Kidney glomerular epithelial cell (primary cell): ENCODE data around the gene TATDN3.
"Not testable (repeated sequence)": the region's sequence is repeated elsewhere in the genome, so short reads cannot be mapped to it uniquely, and the experiment has no call there.

Experiments
- DNase-seq: peaks from one replicate; lab custom pipeline; 2025; lab: John Stamatoyannopoulos, UW

Gene TATDN3

GRCh38 chr1:212828395-212828794 lies 36.7 kb downstream of the TATDN3 start:
- no peak for DNase-seq

GRCh38 chr1:212833211-212834207 lies 41.8 kb downstream of the TATDN3 start:
- DNase-seq = peak; percentile 19

GRCh38 chr1:212838145-212838544 lies 46.5 kb downstream of the TATDN3 start:
- DNase-seq = no peak

GRCh38 chr1:212844521-212844920 lies 52.8 kb downstream of the TATDN3 start:
- DNase-seq = not testable (repeated sequence)

- no peak for DNase-seq
These were observed 55.9 kb downstream of the TATDN3 start, which contains the start of gene SPATA45 for GRCh38 chr1:212847549-212847948. Gene SPATA45, minus strand, starts transcription at chr1:212847649. Its CDS starts 11,500 bp downstream, at chr1:212836149.

- DNase-seq = no peak
These were observed 60.5 kb downstream of the TATDN3 start for GRCh38 chr1:212852105-212852688.

- no peak for DNase-seq
These were observed 62.0 kb downstream of the TATDN3 start for GRCh38 chr1:212853658-212854057.

GRCh38 chr1:212856755-212857154 lies 65.1 kb downstream of the TATDN3 start:
- no peak for DNase-seq

GRCh38 chr1:212857992-212858460 lies 66.3 kb downstream of the TATDN3 start, which contains the start of gene FLVCR1:
Gene FLVCR1, plus strand, starts transcription at chr1:212858275. Its CDS starts 178 bp downstream, at chr1:212858453.
- DNase-seq = peak; percentile 92

- no peak for DNase-seq
These were observed 67.0 kb downstream of the TATDN3 start for GRCh38 chr1:212858461-212859265.

- no peak for DNase-seq
These were observed 69.3 kb downstream of the TATDN3 start for GRCh38 chr1:212860713-212861581.

GRCh38 chr1:212862111-212862690 lies 70.5 kb downstream of the TATDN3 start:
- no peak for DNase-seq

GRCh38 chr1:212863345-212863744 lies 71.7 kb downstream of the TATDN3 start:
- not testable (repeated sequence) for DNase-seq

GRCh38 chr1:212864201-212864600 lies 72.5 kb downstream of the TATDN3 start:
- no peak for DNase-seq
